Suprapubic skin (tissue), 4 donors: Measurements from ENCODE around the gene FERMT1. TPM values are rescaled to one million over a fixed set of nuclear protein-coding genes. Genes with fewer than 3 reads are reported as not detected.
A peak's percentile ranks its signal among the peaks of the same experiment; 100 is the strongest.

Source experiments
- DNase-seq, 2 donors: peaks; one replicate each; pipeline ENCODE4 v3.0.0-alpha.2; 2019; ENCODE audit warnings: low spot score in 2 of 2
- H3K27ac ChIP-seq: fragments of 200-600 bp; sonication (generic); one replicate; pipeline ENCODE4 v1.5.1; 2019
- H3K27me3 ChIP-seq: fragments of 200-600 bp; sonication (generic); one replicate; pipeline ENCODE4 v1.5.1; 2019
- H3K36me3 ChIP-seq: fragments of 200-600 bp; sonication (generic); one replicate; pipeline ENCODE4 v1.5.1; 2019
- H3K4me1 ChIP-seq: fragments of 200-600 bp; sonication (generic); one replicate; pipeline ENCODE4 v1.5.1; 2019
- H3K4me3 ChIP-seq: fragments of 200-600 bp; sonication (generic); one replicate; pipeline ENCODE4 v1.5.1; 2019; ENCODE audit warnings: mild to moderate bottlenecking
- H3K9me3 ChIP-seq: fragments of 200-600 bp; sonication (generic); one replicate; pipeline ENCODE4 v1.5.1; 2019
- EP300 ChIP-seq: sonication (generic); formaldehyde crosslinking; IDR thresholded peaks from one replicate; pipeline ENCODE4 v1.6.1; 2017; ENCODE audit warnings: antibody characterized with exemption
- POLR2A ChIP-seq, 2 donors: fragments of 450-650 bp; IDR thresholded peaks; one replicate each; pipeline ENCODE4 v1.6.1; 2017; ENCODE audit warnings: antibody characterized with exemption in 2 of 2, mild to moderate bottlenecking in 2 of 2, moderate library complexity in 2 of 2
- POLR2AphosphoS5 ChIP-seq, 3 donors: sonication (generic); formaldehyde crosslinking; IDR thresholded peaks; one replicate each; pipeline ENCODE4 v1.6.1; 2017; ENCODE audit warnings: antibody characterized with exemption in 3 of 3
- WGBS: methylation state at CpG from one replicate; pipeline ENCODE4 v1.1.5; 2018; 5-methylcytosine and 5-hydroxymethylcytosine counted together
- total RNA-seq, 4 donors: library from RNA; depleted of rRNA; stranded (reverse); fragments of >200 nt; gene quantifications; one replicate each; pipeline ENCODE4 v1.1.0, GENCODE V29; 2016
- TF ChIP-seq, protein P1 (sequence below), 2 donors: fragments of 200-600 bp in 1 of 2; fragments of 450-650 bp in 1 of 2; sonication (generic) in 1 of 2; IDR thresholded peaks; one replicate each; pipeline ENCODE4 v1.5.1; 2016 to 2019; ENCODE audit warnings: antibody characterized with exemption in 2 of 2, mild to moderate bottlenecking in 1 of 2, moderate library complexity in 1 of 2

The FERMT1 gene
- total RNA-seq, 4 donors from 2014 or later: 32.9 to 53.4 (median 37.5) TPM

DNA sequence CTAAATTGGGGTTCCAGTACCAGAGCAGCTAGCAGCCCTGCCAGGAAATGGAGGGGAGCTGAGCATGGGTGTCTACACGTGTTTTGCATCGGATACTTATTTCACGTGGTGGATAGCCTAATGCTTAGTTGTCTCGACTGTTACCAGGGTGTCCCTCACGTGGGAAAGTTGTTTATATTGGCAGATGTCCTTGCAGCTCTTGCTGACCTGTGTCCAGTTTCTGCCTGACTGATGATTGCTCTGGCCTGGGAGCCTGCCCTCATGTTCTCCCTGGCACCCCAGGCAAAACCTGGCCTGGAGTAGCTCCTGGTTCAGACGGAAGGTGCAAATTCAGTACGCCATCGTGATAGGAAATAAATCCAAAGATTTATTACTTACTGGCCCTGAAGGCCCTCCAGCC lies 11.8 kb upstream of the FERMT1 start:
- Histone ChIP-seq H3K27me3 (peaks cover 4% of the 10 kb centered on the region), H3K9me3 (no peaks in the 10 kb centered on the region), H3K4me1 (no peaks in the 10 kb centered on the region), H3K27ac (no peak overlapping the region), H3K4me3 (no peak overlapping the region), H3K36me3 (no peaks in the 10 kb centered on the region)
- DNase-seq: no peak
- WGBS: 66% methylated on average over 8 of the region's 8 CpGs
- TF ChIP-seq, protein P1, sequence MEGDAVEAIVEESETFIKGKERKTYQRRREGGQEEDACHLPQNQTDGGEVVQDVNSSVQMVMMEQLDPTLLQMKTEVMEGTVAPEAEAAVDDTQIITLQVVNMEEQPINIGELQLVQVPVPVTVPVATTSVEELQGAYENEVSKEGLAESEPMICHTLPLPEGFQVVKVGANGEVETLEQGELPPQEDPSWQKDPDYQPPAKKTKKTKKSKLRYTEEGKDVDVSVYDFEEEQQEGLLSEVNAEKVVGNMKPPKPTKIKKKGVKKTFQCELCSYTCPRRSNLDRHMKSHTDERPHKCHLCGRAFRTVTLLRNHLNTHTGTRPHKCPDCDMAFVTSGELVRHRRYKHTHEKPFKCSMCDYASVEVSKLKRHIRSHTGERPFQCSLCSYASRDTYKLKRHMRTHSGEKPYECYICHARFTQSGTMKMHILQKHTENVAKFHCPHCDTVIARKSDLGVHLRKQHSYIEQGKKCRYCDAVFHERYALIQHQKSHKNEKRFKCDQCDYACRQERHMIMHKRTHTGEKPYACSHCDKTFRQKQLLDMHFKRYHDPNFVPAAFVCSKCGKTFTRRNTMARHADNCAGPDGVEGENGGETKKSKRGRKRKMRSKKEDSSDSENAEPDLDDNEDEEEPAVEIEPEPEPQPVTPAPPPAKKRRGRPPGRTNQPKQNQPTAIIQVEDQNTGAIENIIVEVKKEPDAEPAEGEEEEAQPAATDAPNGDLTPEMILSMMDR (IDR thresholded peaks at IDR 0.05): no peak
- TF ChIP-seq POLR2AphosphoS5 (IDR thresholded peaks at IDR 0.05) (no peak), POLR2A (IDR thresholded peaks at IDR 0.05) (no peak), EP300 (no peak)

DNA sequence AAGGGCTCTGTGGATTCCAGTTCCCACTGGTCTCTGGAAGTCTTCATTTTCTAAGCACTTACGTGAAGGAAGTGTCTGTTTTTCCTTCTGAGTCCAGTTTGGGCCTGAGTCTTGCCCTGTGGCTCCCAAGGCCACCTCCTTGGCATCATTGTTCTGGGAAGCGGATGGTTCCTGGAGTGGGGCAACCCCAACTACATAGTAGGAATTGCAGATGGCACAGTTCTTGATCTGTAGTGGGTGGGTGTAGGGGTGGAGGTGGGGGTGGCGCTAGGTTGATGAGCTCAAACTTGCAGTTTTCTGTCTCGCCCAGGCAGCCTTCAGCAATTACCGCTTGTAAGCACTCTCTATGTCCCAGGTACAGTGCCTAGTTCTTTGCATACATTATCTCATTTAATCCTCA lies 7.2 kb upstream of the FERMT1 start:
- Histone ChIP-seq H3K4me1 (peaks cover 5% of the 10 kb centered on the region), H3K27ac (no peak overlapping the region), H3K27me3 (peaks cover 4% of the 10 kb centered on the region), H3K4me3 (no peak overlapping the region), H3K36me3 (no peaks in the 10 kb centered on the region), H3K9me3 (no peaks in the 10 kb centered on the region)
- no peak for DNase-seq
- TF ChIP-seq, protein P1 (IDR thresholded peaks at IDR 0.05): no peak
- no peak for TF ChIP-seq POLR2AphosphoS5 (IDR thresholded peaks at IDR 0.05)
- WGBS: 98% methylated on average over 5 of the region's 5 CpGs

DNA sequence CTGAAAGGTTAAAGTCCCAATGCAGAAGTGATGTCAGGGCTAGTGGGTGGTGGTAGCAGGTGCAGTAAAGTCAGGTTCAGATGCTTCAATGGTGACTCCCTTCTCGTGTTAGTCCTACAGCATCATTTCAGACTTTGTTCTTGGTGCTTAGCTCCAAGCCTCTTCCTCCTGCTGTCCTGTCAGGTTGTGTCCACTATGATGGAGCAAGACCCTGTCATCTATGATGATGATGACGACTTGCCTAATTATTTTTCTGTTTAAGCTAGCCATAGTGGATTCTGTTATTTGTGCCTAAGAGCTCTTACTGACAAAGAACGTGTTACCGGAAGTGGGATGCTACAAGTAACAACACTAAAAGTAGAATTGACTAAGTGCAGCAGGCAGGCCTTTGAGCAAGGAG lies 5.0 kb upstream of the FERMT1 start:
- Histone ChIP-seq H3K27me3 (peaks cover 8% of the 10 kb centered on the region), H3K27ac (no peak overlapping the region), H3K4me1 (peaks cover 14% of the 10 kb centered on the region), H3K9me3 (no peaks in the 10 kb centered on the region), H3K36me3 (no peaks in the 10 kb centered on the region), H3K4me3 (no peak overlapping the region)
- TF ChIP-seq EP300 (no peak), POLR2AphosphoS5 (IDR thresholded peaks at IDR 0.05) (no peak), POLR2A (IDR thresholded peaks at IDR 0.05) (no peak)
- TF ChIP-seq, protein P1 (IDR thresholded peaks at IDR 0.05): no peak
- no peak for DNase-seq
- WGBS: 92% methylated on average over 4 of the region's 4 CpGs

DNA sequence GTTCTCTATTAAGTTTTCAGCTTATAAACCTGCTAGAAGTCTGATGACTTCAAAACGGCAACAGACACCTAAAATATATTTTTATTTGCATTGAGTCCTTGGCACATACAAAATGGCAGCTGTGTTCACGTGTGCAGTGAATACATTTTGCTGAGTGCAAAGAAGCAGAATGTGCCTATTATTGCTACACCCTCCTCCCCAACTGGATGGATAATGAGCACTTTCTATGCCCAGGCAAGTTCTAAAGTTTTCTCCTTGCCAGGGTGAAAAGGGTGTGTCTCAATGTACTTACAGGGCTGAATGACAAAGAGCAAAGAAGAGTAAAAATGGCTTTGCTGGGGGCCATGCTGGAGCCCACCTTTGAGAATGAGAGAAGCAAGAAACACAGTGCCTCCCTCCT lies 4.0 kb upstream of the FERMT1 start:
- no peak for DNase-seq
- no peaks in the 10 kb centered on the region for H3K36me3 ChIP-seq
- WGBS: 37% methylated on average over 2 of the region's 2 CpGs
- no peak overlapping the region for H3K4me3 ChIP-seq
- peaks cover 24% of the 10 kb centered on the region for H3K4me1 ChIP-seq
- no peaks in the 10 kb centered on the region for H3K9me3 ChIP-seq
- no peak for TF ChIP-seq EP300
- no peak for TF ChIP-seq POLR2A (IDR thresholded peaks at IDR 0.05)
- TF ChIP-seq, protein P1 (IDR thresholded peaks at IDR 0.05): no peak
- TF ChIP-seq POLR2AphosphoS5 (IDR thresholded peaks at IDR 0.05): no peak
- no peak overlapping the region for H3K27ac ChIP-seq
- peaks cover 11% of the 10 kb centered on the region for H3K27me3 ChIP-seq

DNA sequence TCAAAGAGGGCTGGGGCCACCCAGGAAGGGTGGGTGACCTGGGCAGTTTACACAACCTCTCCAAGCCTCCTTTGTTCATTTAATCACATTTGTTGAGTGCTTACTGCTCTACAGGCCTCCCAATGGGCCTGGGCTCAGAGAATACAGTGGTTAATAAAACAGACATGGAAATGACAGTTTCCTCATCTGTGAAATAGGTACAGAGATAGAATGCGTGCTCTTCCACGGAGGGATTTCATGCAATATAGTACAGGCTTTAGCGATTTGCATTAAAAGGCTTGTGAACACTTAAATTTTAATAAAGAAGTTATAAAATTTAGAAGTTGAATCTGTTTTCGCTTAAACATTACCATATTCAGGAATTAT lies 802 bp upstream of the FERMT1 start:
- no peaks in the 10 kb centered on the region for H3K36me3 ChIP-seq
- WGBS: 88% methylated on average over 4 of the region's 4 CpGs
- peak overlapping the region; percentile 94 for H3K27ac ChIP-seq
- TF ChIP-seq POLR2A (IDR thresholded peaks at IDR 0.05): no peak
- TF ChIP-seq, protein P1 (IDR thresholded peaks at IDR 0.05): no peak
- TF ChIP-seq EP300: no peak
- TF ChIP-seq POLR2AphosphoS5 (IDR thresholded peaks at IDR 0.05): no peak
- H3K9me3 ChIP-seq: no peaks in the 10 kb centered on the region
- peaks cover 36% of the 10 kb centered on the region for H3K4me1 ChIP-seq
- peak overlapping the region; percentile 61 for H3K4me3 ChIP-seq
- DNase-seq: no peak
- H3K27me3 ChIP-seq: peaks cover 11% of the 10 kb centered on the region
